PC-9 (cell line): ENCODE measurements around the gene LENG9. TPM values are rescaled to one million over a fixed set of nuclear protein-coding genes. Genes with fewer than 3 reads are reported as not detected.

Experiments used
- BruUV-seq: library from RNA; stranded (reverse); fragments of 400-500 nt; replicated peaks from 2 replicates; lab custom pipeline; 2021; lab: Mats Ljungman, UMichigan
- CTCF ChIA-PET: fragments of 300-600 bp; sonication (Branson Sonifier 250); formaldehyde crosslinking; loops from one replicate; lab custom pipeline; 2022; ENCODE audit warnings: antibody characterized with exemption; lab: Charles Lee
- POLR2A ChIA-PET: fragments of 300-600 bp; sonication (Branson Sonifier 250); formaldehyde crosslinking; loops from one replicate; lab custom pipeline; 2022; ENCODE audit warnings: antibody characterized with exemption; ENCODE audit not compliant: unreplicated experiment; lab: Charles Lee
- DNase-seq, 2 experiments: peaks; one replicate each; pipeline versions ENCODE4 v3.0.0 to v3.0.0-alpha.2; 2015 to 2022; ENCODE audit warnings: mixed read lengths in 1 of 2
- H2AFZ ChIP-seq: fragments of 200-600 bp; sonication (generic); 2 replicates; pipeline ENCODE4 v1.8.1; 2017; ENCODE audit warnings: antibody characterized with exemption
- H3F3A ChIP-seq: fragments of 200-600 bp; sonication (generic); 2 replicates; pipeline ENCODE4 v1.8.1; 2017; ENCODE audit warnings: antibody characterized with exemption, mild to moderate bottlenecking, low read depth; ENCODE audit not compliant: insufficient read depth
- H3K27ac ChIP-seq: fragments of 200-600 bp; sonication (generic); 2 replicates; pipeline ENCODE4 v1.6.1; 2016; ENCODE audit warnings: mixed run types
- H3K27me3 ChIP-seq: fragments of 200-600 bp; sonication (generic); 2 replicates; pipeline ENCODE4 v1.6.1; 2016; ENCODE audit warnings: low read depth, mixed run types; ENCODE audit not compliant: insufficient read depth
- H3K36me3 ChIP-seq: fragments of 200-600 bp; sonication (generic); 2 replicates; pipeline ENCODE4 v1.6.1; 2016; ENCODE audit warnings: low read depth, mixed run types
- H3K4me1 ChIP-seq: fragments of 200-600 bp; sonication (generic); replicated peaks from 2 replicates; pipeline ENCODE4 v1.6.1; 2016; ENCODE audit warnings: mixed run types; ENCODE audit not compliant: insufficient read depth
- H3K4me2 ChIP-seq: fragments of 200-600 bp; sonication (generic); 2 replicates; pipeline ENCODE4 v1.6.1; 2017; ENCODE audit warnings: mixed run types
- H3K4me3 ChIP-seq: fragments of 200-600 bp; sonication (generic); 2 replicates; pipeline ENCODE4 v1.6.1; 2016; ENCODE audit warnings: mixed run types
- H3K79me2 ChIP-seq: fragments of 200-600 bp; sonication (generic); 2 replicates; pipeline ENCODE4 v1.6.1; 2017; ENCODE audit warnings: low read depth, mixed run types
- H3K9me2 ChIP-seq: fragments of 200-600 bp; sonication (generic); 2 replicates; pipeline ENCODE4 v1.8.1; 2017; ENCODE audit warnings: mild to moderate bottlenecking; ENCODE audit not compliant: insufficient read depth
- H3K9me3 ChIP-seq: fragments of 200-600 bp; sonication (generic); 2 replicates; pipeline ENCODE4 v1.8.1; 2016; ENCODE audit warnings: low read depth; ENCODE audit not compliant: insufficient read depth
- H4K20me1 ChIP-seq: fragments of 200-600 bp; sonication (generic); 2 replicates; pipeline ENCODE4 v1.8.1; 2017; ENCODE audit not compliant: insufficient read depth
- EZH2 ChIP-seq: fragments of 200-600 bp; sonication (generic); IDR thresholded peaks from 2 replicates; pipeline ENCODE4 v1.8.0; 2017; ENCODE audit warnings: antibody characterized with exemption, low read depth
- intact Hi-C: fragments of 100-400 bp; cut with micrococcal nuclease; formaldehyde crosslinking; loops from one replicate; pipeline ENCODE4 v1.10.0; 2022; ENCODE audit not compliant: unreplicated experiment
- total RNA-seq: library from RNA; stranded (reverse); gene quantifications from 2 replicates; pipeline ENCODE4 v1.2.3, GENCODE V29; 2021
- TF ChIP-seq, protein P1 (sequence below): fragments of 200-600 bp; sonication (generic); conservative IDR thresholded peaks from 2 replicates; pipeline ENCODE4 v1.6.1; 2017; ENCODE audit warnings: mixed run types, antibody characterized with exemption, mild to moderate bottlenecking, moderate library complexity

Gene LENG9
- total RNA-seq, 1 experiment from 2014 or later: 7.0 TPM

DNA sequence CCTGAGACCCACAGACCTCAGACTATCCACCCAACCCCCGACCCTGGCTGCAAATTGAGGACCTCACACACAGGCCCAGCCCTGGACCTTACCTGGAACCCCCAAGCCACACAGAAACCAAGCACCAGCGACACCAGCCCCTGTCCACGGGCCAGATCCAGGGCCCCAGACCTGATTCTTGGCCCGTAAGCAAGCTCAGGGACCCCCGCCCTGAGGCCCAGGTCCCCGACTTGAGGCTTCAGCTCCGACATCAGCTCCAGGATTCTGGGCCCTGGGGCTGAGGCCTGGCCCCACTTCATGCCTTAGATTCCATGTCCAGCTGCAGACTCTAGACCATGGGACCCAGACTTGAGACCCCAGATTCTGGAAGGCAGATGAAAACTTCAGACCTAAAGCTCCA lies 42.1 kb downstream of the LENG9 start:
- Histone ChIP-seq H3K4me2 (no peak overlapping the region), H3K4me3 (no peak overlapping the region), H3K79me2 (no peaks in the 10 kb centered on the region), H3K9me3 (no peaks in the 10 kb centered on the region), H3F3A (peaks cover 8% of the 10 kb centered on the region; the same call in 1 of the 2 replicates), H4K20me1 (no peaks in the 10 kb centered on the region), H3K27me3 (peaks cover 64% of the 10 kb centered on the region), H3K9me2 (no peaks in the 10 kb centered on the region), H3K27ac (no peak overlapping the region), H2AFZ (no peak overlapping the region), H3K4me1 (peaks cover 7% of the 10 kb centered on the region), H3K36me3 (no peaks in the 10 kb centered on the region)
- TF ChIP-seq EZH2: no peak
- TF ChIP-seq, protein P1, sequence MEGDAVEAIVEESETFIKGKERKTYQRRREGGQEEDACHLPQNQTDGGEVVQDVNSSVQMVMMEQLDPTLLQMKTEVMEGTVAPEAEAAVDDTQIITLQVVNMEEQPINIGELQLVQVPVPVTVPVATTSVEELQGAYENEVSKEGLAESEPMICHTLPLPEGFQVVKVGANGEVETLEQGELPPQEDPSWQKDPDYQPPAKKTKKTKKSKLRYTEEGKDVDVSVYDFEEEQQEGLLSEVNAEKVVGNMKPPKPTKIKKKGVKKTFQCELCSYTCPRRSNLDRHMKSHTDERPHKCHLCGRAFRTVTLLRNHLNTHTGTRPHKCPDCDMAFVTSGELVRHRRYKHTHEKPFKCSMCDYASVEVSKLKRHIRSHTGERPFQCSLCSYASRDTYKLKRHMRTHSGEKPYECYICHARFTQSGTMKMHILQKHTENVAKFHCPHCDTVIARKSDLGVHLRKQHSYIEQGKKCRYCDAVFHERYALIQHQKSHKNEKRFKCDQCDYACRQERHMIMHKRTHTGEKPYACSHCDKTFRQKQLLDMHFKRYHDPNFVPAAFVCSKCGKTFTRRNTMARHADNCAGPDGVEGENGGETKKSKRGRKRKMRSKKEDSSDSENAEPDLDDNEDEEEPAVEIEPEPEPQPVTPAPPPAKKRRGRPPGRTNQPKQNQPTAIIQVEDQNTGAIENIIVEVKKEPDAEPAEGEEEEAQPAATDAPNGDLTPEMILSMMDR: no peak
- POLR2A ChIA-PET: no interaction called here
- CTCF ChIA-PET: interaction anchor here (0.6 to 0.8 kb wide), 2 partner anchors 25 to 391 kb away, joined by 6 to 16 read pairs; no protein-coding TSS in a partner anchor
- no TSS peak for BruUV-seq
- DNase-seq: no peak
- intact Hi-C loops: no loop called here

DNA sequence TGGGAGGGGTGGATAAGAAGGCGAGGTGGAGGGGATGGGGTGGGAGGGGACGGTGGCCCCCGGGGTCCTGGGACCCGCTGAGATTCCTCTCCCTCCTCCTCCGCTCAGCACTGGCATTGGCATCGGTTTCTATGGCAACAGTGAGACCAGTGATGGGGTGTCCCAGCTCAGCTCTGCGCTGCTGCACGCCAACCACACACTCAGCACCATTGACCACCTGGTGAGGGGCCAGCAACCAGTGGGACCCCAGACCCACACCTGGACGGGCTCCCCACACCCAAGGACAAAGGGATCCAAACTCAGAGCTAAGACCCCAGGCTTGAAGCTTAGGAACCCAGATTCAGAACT lies 42.4 kb downstream of the LENG9 start:
- H3K27me3 ChIP-seq: peaks cover 64% of the 10 kb centered on the region

DNA sequence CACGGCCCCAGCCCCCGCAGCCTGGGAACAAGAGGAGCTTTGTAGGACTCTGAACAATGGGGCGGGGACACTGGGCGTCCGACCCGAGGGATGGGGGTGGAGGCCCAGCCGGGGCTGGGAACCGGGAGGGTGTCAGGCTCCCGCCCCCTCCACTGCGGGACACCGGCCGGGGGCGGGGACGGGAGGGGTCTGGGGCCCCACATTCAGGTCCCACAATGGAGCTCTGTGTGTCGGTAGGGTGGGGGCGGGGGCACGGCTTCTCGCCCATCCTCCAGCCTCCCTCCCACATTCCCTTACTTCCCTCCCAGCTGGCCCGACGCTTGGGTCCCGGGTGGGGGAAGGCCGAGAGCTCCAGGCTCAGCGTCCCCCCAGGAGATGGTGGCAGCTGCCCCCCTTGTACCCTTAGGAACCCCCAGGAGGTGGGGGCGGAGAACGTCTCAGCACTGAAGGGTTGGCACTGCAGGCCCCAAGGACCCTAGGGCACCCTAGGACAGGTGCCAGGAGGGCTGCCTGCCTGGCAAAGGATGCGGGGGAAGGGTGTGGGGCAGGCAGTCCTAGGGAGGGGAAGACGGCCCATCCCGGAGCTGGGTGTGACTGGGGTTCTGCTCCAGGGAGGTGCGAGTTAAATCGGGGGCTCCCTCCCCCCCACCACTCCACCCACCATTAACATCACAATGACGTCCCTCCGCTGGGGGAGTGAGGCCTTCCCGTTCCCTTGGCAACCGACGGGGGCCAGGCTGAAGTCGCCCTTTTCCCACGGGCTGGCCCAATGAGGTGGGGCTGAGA lies 43.0 kb downstream of the LENG9 start:
- Histone ChIP-seq H3K27me3 (peaks cover 67% of the 10 kb centered on the region), H3K79me2 (no peaks in the 10 kb centered on the region)
- BruUV-seq: no TSS peak

More for the DNA sequence above, 42.4 kb downstream of the LENG9 start:
- H3F3A ChIP-seq: peaks cover 8% of the 10 kb centered on the region; the same call in 1 of the 2 replicates
- no peaks in the 10 kb centered on the region for H3K79me2 ChIP-seq
- no peaks in the 10 kb centered on the region for H3K36me3 ChIP-seq
- intact Hi-C loops: no loop called here
- ChIA-PET CTCF (interaction anchor here (0.6 kb wide), 1 partner anchor 391 kb away, joined by 16 read pairs; no protein-coding TSS in a partner anchor), POLR2A (no interaction called here)
- DNase-seq: no peak
- H4K20me1 ChIP-seq: no peaks in the 10 kb centered on the region
- peaks cover 3% of the 10 kb centered on the region for H3K4me1 ChIP-seq
- H3K9me2 ChIP-seq: no peaks in the 10 kb centered on the region
- BruUV-seq: no TSS peak
- H2AFZ ChIP-seq: no peak overlapping the region
- H3K9me3 ChIP-seq: no peaks in the 10 kb centered on the region
- no peak overlapping the region for H3K4me2 ChIP-seq
- H3K4me3 ChIP-seq: no peak overlapping the region
- H3K27ac ChIP-seq: no peak overlapping the region
- TF ChIP-seq, protein P1: no peak

More for the DNA sequence above, 43.0 kb downstream of the LENG9 start:
- no peaks in the 10 kb centered on the region for H3K36me3 ChIP-seq
- H3K4me3 ChIP-seq: no peak overlapping the region
- H2AFZ ChIP-seq: no peak overlapping the region
- no peaks in the 10 kb centered on the region for H3K4me1 ChIP-seq
- CTCF ChIA-PET: no interaction called here
- no peak for DNase-seq
- peaks cover 8% of the 10 kb centered on the region; the same call in 1 of the 2 replicates for H3F3A ChIP-seq
- no peaks in the 10 kb centered on the region for H4K20me1 ChIP-seq
- TF ChIP-seq, protein P1: no peak
- no peak for TF ChIP-seq EZH2
- intact Hi-C loops: no loop called here
- no peaks in the 10 kb centered on the region for H3K9me3 ChIP-seq
- POLR2A ChIA-PET: no interaction called here
- no peaks in the 10 kb centered on the region for H3K9me2 ChIP-seq
- H3K27ac ChIP-seq: no peak overlapping the region
- H3K4me2 ChIP-seq: no peak overlapping the region
